ENCODE measurements around the gene EIF5AL1.
"Not testable (repeated sequence)": the region's sequence is repeated elsewhere in the genome, so short reads cannot be mapped to it uniquely, and the experiment has no call there.

The EIF5AL1 gene

DNA sequence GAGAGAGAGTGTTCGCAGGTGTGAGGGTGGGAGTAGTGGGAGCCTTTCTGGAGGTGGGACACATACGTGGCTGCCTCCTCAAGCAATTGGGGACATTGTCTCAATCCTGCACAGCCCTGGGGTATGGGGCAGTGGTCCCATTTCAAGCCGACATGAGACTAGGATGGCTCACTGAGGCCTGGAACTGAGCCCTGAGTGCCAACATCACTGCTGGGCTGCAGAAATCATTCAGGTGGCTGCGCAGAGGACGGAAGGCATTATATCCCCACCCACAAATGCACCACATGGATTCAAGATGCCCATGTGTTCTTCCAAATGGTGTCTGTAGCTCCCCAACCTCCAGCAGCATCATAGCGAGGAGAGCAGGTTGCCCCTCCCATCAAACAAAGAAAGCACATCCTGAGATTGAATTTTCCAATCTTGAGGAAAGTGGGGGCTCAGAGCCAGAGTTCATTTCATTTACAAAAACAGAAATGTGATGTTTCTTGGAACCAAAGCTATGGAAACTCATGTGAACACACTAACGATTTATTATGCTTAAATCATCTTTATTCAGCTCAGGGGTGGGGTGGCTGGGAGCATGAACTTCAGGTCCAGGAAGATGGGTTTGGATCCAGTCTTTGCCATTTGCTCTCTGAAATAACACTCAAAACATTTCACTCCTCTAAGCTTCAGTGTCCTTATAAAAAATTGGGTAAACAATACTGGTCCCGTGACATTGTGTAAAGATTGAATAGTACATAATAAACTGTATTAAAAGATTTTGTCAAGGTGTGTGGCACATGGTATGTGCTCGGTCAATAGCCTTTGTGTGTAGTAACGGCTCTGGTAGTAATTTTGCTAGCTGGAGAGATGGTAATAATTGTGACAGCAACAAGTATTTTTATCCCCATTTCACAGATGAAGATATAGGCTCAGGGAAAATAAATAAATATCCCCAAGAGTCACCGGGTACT, 43.3 kb downstream of the EIF5AL1 start:
- DNase-seq (ENCODE audit: low read depth): no peak

DNA sequence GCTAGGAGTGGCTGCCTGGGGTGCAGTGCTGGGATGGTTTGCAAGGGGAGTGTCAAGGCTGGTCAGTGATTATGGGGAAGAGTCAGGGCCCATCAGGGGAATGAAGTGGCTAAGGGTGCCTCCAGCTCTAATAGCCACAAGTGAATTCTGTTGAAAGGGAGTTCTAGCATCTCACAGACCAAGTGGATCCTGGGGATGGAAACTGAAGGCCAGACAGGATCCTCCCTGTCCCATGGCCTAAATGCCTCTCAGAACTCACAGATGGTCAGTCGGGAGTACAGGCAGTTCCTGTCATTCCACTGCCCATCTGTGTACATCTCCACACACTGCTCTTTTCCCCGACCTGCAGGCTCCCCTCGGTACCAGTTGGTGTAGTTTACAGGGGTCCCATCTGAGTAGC, 44.6 kb downstream of the EIF5AL1 start:
- not testable (repeated sequence) for DNase-seq (ENCODE audit: low read depth)

- no peak for DNase-seq (ENCODE audit: low read depth)
Measured at GRCh38 chr10:79559726-79560125, 47.4 kb downstream of the EIF5AL1 start.

DNA sequence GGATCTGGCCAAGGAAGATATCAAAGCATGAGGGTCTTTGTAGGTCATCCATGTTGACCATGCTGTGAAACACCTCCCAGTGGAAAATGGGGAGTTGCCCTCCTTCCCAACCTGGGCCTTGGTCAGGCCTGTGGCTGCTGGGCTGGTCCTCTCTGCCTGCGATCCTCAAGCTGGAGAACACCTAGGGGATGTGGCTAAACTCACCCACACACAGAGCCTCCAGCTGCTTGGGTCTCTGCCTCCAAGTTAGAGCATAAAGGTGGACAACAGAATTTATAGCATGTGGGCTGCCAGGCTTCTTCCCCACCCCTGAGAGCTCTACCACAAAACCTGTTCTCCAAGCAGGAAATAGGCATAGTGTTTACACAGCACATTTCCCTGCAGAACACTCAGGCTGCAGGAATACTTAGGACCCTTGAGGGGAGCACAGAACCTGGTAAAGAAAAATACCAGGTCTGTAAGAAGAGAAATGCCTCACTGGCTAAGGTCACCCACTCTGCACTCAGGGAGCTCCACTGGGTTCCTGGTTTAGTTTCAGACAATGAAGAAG, 47.9 kb downstream of the EIF5AL1 start, which contains the start of gene SFTPA2:
Gene SFTPA2 (minus strand): TSS at position 248 of the 550 bp plus-strand sequence. CDS start 924 bp downstream, outside the sequence.
- no peak for DNase-seq (ENCODE audit: low read depth)

GRCh38 chr10:79561257-79561656, 48.9 kb downstream of the EIF5AL1 start:
- DNase-seq (ENCODE audit: low read depth): no peak

DNA sequence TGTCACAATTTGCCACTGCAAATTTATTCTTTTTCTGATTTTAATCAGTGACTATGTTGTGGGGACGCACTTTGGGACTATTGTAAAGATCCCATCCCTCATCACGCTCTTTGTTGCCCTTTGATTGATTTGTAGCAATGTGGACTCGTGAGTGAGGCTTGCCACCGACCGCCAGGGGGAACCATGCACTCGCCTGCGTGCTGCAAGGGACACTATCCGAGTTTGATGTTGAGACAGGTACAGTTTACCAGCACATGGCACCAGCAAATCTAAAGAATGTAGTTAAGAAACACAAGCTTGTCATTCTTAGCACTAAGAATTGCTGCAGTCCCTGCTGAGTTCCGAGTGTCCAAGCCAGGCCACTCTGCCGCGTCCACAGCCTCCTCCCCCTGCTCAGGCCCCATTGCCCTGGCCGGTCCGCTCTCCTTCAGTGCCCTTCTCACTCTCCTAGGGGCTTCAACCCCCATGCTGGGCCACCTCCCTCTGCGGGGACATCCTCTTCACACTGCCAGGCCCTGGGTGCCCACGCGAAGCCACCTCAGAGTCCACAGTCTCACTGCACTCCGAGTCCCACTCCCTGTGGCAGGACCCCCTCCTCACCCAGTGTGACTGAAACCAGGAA, 49.9 kb downstream of the EIF5AL1 start:
- DNase-seq (ENCODE audit: low read depth): no peak

DNA sequence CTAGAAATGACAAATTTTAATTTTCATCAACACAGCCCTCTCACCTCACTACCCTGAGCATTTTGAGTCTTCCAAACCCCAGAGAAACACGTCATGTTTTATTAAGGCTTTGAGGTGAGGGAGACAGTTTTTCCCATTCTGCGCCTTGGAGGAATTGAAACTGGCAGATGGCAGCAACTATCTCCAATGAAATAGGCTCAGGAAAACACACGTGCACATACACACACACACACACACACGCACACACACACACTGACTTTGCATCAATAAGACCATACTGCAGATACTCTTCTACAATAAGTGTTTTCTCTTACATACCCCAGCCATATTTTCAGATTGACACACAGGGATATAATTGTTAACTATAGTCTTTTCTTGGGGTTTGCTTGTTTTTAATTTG, 51.1 kb downstream of the EIF5AL1 start:
- no peak for DNase-seq (ENCODE audit: low read depth)

Data from HS-27A (cell line).